H1 (cell line): ENCODE data around the gene CLDN4. TPM values are rescaled to one million over a fixed set of nuclear protein-coding genes. Genes with fewer than 3 reads are reported as not detected.

Source experiments
- SIX5 ChIP-seq: IDR thresholded peaks from 2 replicates; pipeline ENCODE4 v1.6.1; 2011; ENCODE audit warnings: mild to moderate bottlenecking, low read depth, low read length
- polyA plus RNA-seq, 7 experiments: library from polyadenylated mRNA; depleted of rRNA in 3 of 7; stranded (reverse) in 5 of 7; unstranded in 2 of 7; fragments of >200 nt in 5 of 7; fragments of 200-250 nt in 2 of 7; gene quantifications; 1 replicate in 5 of 7; 2 replicates in 1 of 7; 4 replicates in 1 of 7; pipeline versions ENCODE4 v1.2.1 to v1.2.3, GENCODE V29; 2011 to 2013; ENCODE audit warnings: missing spikeins in 2 of 7, mixed read lengths in 2 of 7
- total RNA-seq: library from RNA; stranded (reverse); fragmentation: NEBNext Ultra II Directional; extraction: Animal tissue kit (Norgen Biotek cat#: 25700); gene quantifications from 2 replicates; pipeline ENCODE4 v1.2.1, GENCODE V29; 2021

The CLDN4 gene
- total and polyA plus RNA-seq, 2 of the 8 experiments (the other 6 are each of a cell fraction or from before 2014, with no cell fraction given), result 28.0 to 69.3 TPM

GRCh38 chr7:73851410-73852338 is 20.9 kb downstream of the CLDN4 start (continued):
- no peak for TF ChIP-seq SIX5
